Stromal cell of bone marrow (primary cell): ENCODE data around the gene EEF2KMT.
"Not testable (repeated sequence)": the region's sequence is repeated elsewhere in the genome, so short reads cannot be mapped to it uniquely, and the experiment has no call there.

Source experiments
- DNase-seq: peaks from one replicate; pipeline ENCODE4 v3.0.0-alpha.2; 2012; ENCODE audit warnings: low read depth

Gene EEF2KMT, protein sequence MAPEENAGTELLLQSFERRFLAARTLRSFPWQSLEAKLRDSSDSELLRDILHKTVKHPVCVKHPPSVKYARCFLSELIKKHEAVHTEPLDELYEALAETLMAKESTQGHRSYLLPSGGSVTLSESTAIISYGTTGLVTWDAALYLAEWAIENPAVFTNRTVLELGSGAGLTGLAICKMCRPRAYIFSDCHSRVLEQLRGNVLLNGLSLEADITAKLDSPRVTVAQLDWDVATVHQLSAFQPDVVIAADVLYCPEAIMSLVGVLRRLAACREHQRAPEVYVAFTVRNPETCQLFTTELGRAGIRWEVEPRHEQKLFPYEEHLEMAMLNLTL

DNA sequence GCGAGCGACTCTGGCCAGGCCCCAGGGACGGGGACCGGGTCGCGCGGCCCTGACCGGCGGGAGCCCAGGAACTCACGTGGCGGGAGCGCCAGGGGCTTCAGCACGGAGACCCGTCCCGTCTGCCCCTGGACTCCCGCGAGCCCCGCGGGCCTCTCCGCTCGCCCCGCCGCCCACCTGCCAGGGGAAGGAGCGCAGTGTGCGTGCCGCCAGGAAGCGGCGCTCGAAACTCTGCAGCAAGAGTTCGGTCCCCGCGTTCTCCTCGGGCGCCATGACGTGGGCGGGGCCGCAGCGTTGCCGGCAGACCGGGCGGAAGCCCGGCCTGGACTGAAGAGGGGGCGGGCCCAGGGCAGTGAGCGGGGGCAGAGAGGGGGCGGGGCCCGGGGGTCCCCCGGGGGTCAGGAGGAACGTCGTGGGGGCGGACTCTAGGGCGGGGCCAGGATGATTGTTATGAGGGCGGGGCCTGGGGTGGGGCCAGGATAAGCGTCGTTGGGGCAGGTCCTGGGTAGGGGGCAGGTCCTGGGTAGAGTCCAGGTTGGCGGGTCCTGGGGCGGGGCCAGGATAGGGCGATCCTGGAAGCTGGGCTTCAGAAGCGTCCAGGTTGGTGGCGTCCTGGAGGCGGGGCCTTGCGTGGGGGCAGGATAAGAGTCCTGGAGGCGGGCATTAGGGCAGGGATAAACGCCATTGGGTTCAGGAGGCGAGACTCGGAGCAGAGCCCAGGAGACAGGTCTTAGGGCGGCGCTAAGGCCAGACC is at the start of gene EEF2KMT:
Gene EEF2KMT, minus strand, starts transcription at position 326 of the 751 bp plus-strand sequence. Its CDS starts 56 bp downstream, at position 270.
- peak; percentile 99 for DNase-seq

DNA sequence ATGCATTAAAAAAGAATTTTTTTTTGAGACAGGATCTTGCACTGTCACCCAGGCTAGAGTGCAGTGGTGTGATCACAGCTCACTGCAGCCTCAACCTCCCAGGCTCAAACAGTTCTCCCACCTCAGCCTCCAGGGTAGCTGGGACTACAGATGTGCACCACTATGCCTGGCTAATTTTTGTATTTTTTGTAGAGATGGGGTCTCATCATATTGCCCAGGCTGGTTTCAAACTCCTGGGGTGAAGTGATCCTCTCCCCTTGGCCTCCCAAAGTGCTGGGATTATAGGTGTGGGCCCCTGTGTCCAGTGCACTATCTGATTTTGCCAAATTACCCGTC is 47.0 kb upstream of the EEF2KMT start:
- DNase-seq = not testable (repeated sequence)

DNA sequence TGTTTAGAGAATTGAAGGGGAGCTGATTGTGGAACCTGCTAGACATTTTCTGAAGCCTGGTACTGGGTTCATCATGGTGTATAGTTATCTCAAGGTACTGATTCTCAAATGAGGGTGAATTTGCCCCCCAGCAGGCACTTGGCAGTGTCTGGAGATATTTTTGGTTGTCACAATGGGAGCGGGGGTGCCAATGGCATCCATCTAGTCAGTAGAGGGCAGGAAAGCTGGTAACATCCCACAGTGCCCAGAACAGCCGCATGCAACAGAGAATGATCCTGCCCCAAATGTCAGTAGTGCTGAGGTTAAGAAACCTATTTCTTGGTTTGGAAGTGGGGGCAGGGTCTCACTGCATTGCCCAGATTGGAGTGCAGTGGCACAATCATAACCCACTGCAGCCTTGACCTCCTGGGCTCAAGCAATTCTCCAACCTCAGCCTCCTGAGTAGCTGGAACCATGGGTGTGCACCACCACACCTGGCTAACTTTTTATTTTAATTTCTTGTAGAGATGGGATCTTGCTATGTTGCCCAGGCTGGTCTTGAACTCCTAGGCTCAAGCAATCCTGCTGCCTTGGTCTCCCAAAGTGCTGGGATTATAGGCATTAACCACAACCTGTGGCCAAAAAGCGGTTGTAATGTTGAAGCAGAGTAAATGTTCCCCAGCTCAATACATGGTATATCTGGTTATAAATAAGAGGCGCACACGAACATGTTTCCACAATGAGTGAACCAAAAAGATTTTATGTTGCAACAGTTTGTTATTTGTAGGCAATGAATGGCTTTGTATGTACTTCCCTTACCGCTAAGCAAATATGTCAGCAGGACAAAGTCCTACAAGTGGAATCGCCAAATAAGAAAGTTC is 46.4 kb upstream of the EEF2KMT start:
- DNase-seq = no peak

DNA sequence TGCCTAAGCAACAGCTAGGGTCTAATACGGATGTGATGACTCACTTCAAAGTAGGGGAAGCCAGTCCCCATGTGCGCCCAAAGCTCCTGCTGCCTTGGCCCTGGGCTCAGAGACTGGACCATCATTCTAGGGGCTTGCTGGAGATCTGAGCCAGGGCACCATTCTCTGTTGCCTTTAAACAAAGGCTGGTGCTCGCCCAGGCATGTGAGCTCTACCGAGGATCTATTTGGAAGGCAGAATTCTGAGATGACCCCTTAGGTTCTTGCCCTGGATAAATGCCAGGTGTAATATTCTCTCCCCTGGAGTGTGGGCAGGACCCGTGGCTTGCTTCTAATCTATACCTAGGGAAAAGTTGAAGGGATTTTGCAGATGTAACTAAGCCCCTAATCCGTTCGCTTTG is 42.6 kb upstream of the EEF2KMT start:
- not testable (repeated sequence) for DNase-seq

DNA sequence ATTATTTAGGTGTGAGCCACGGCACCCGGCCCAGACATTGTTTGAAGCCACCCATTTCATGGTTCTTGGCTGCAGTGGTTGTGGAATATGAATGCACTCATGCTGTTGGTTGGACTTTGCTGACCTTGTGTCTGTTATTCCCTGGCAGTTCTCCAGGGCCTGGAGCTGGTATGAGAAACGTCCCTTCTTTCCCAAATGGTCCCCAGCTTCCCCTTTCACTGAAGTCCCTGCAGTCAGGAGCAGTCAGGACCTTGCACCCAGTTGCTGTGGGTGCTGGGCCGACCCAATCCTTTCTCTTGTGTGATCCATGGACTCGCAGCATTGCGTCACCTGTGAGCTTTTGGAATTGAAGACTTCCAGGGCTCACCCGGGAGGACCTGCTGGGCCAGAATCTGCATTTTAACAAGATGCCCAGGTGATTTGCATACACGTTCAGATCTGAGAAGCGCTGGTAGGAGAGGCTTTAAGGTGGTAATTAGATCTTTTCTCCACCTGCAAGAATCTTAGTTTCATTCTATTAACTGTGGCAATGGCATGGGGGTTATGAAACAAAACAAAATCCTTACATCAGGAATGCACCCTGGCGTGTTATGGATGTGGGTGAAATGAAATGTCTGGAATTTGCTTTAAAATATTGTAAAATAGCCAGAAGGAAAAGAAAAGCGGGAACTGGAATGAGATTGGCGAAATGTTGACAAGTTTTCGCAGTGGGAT is 37.3 kb upstream of the EEF2KMT start:
- not testable (repeated sequence) for DNase-seq

DNA sequence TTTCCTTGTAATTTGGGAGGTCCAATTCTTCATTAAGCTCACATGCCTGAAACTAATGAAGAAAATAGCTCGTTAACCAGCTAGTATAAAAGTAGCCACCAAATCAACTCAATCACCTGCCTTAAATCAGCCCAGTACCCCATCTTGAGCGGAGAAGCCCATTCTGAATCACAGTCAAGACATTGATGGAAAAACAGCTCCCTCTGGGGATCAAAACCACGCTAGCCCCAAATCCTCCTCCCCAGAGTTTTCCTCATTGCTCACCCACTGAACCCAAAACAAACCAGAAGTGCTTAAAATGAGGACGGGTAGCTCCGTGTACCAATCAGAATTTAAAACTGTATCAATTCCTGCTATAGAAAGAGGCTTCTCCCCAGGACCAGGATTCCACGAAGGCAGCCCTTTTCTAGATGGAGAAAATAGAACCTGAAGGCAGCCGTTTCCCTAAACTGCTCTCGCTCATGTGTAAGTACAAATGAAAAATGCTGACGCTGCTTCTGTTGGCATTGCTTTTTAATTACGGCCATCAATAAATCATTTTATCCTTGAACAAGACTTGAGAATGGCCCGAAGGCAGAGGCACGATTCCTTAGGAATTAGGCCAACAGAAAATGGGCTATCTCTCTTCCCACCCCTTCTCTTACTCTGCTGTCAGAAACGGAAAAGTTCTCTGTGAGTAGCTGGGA is 35.5 kb upstream of the EEF2KMT start:
- DNase-seq = not testable (repeated sequence)

DNA sequence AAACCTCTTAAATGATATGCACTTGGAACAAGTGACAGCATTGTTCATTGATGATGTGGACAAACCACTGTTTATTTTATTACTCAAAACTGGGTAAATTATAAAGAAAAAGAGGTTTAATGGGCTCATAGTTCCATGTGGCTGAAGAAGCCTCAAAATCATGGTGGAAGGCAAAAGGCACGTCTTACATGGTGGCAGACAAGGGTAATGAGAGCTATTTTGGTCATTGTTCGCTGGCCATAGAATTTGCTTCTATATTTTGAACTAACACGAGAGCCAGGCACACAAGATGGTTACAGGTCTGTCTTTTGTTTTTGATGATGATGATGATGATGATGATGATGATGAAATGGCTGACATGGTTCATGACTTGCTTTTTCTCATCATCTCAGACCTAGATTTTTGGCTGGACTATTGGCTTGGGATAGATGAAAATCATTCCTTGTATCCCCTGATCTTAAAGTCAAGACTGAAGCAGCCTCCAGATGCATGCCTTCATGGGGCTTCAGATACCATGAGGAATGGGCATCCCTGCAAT is 33.9 kb upstream of the EEF2KMT start:
- not testable (repeated sequence) for DNase-seq

DNA sequence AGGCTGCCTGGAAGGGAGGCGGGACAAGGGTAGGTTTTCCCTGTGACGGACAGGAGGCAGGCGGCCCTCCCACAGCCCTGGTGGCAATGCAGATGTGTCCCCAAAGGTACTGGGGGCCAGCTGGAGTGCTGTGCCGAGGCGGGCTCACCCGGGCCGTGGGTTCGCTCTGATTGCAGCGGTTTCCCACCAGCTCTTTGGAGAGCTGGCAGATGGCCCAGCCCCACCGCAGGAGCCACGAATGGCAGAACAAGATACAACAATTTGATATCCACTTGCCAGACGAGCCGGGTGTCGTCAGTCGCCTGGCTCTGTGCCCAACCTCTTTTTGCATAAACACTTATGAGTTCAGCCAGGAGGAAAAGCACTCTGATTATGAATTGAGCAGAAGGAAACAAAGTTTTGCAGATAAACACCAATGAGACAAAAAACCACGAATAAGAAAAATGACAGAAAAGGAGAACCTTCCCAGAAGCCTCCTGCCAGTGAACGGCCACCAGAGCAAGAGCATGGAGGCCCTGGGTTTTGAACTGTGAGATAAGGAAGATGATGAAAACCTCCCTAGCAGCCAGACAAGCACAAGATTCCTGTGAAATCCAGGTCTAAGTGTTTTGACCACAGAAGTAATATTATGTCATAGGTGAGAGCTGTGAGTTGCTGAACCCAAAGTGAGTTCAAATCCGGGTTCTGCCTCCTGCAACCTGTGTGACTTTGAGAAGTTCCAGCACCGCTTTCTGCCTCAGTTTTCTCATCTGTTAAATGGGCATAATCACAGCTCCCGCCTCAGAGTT is 19.9 kb upstream of the EEF2KMT start:
- not testable (repeated sequence) for DNase-seq

DNA sequence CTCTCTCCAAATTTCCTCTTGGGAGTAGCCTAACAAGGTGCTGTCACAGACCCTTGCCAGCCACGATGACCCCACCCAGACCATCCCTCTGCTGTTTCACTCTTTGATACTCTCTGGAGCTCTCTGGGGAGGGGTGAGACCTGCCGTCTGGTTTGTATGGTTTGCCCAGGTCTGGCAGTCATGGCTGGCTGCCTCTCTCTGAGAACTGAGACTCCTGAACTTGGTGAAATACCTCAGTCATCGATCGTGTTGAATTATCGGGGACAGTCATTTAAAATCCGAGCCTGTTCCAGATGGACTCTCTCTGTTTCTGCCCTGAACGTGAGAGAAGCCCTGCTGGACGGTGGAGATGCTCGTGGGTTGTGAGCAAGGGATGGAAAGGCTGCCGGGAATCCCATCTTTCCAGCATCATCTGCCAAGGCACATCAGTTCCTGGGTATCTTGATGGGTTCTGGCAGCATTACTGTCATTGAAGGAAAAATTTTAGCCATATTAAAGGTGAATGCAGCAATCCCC is 19.2 kb upstream of the EEF2KMT start:
- DNase-seq = not testable (repeated sequence)

DNA sequence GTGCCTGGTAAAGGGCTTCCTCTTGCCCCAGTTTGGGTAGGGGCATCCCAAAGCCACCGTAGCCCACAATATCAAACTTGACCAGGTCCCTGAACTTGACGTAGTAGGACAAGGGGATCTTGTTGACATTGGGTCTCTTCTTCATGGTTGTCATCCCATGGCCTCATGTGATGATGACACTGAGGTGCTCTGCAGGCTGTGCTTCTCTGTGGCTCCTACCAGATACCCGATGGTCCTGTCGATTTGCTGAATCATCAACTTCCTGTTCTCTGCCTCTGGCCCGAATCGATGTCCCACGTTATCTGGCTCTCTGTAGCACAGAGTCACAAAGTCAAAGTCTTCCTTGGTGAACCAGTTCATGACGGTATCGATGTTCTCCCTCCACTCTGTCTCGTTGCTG is 13.3 kb upstream of the EEF2KMT start:
- not testable (repeated sequence) for DNase-seq

DNA sequence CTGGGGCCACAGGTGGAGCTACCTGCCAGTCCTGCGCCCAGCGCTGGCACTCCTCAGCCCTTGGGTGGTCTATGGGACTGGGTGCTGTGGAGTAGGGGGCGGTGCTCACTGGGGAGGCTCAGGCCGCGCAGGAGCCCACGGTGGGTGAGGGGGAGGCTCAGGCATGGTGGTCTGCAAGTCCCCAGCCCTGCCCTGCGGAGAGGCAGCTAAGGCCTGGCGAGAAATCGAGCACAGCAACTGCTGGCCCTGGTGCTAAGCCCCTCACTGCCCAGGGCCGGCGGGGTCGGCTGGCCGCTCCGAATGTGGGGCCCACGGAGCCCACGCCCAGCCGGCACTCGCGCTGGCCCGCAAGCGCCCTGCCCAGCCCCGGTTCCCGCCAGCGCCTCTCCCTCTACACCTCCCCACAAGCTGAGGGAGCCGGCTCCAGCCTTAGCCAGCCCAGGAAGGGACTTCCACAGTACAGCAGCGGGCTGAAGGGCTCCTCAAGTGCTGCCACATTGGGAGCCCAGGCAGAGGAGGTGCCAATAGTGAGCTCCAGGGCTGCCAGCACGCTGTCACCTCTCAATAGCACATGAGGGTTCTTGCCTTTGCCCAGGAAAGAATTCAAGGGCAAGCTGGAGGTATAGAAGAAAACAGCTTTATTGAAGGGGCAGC is 11.0 kb upstream of the EEF2KMT start:
- DNase-seq = no peak

DNA sequence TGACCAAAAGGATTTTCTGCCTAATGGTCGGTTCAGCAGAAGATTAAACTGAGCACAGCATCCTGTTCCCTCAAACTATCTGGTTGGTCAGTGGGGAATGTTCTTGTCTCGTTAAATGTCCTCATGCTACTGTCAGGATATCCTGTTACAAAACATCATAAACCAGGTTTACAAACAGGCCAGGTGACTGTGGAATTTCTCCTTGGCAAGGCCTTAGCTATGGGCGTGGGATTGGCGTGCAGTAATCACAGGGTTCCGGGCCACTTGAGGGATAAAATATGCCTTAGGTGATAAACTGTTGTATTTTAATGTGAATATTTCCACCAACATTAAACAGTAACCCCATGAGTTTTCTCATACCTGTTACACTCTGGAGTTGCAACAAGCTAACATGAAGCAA is 7.4 kb upstream of the EEF2KMT start:
- not testable (repeated sequence) for DNase-seq

DNA sequence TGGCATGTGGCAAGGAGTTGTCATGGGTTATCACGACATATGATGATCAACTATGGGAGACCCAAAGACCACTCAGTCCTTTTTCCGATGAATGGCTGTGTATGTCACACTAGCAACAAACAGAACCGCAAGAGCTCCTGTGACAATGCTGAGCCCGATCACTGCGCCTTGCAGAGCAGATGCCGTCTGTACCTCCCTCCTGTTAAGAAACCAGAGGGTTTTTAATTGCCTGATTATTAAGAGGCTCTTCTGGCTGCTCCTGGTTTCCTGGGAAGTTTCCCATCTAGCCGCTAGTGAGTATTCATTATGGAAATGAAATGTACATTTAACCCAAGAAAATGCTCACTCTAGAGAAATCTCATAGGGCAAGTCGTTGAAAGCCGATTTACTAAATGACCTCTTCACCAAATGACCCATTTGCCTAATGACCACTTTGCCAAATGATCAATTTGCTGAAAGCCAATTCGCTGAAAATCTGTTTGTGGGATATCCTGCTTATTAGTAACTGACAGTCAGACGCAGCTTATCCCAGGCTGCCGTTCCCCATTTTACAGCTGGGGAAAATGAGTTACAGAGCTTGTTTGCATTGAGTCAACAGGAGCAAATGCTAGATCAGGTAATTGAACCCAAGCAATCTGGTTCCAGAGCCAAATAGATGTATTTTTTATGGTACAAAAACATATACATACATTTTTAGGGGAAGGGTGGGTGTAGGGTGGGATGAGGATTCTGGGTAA is 5.9 kb upstream of the EEF2KMT start:
- DNase-seq = not testable (repeated sequence)

DNA sequence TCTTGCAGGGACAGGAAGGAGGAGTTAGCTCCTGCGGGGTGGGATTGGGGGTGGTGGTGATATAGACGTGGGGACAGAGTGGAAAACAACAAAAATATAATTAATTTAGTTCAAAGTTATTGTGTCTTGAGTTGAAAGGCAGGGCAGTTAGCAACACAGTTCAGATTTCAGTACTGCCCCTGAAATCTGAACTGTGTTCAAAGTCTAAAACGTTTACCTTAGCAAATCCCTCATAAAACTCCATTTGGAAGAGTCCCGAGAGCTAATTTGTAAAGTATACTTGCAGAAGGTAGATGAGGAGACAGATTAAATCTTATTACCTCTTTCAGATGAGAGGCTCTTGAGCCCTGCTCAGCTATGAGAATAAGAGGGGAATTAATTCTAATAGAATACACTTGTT is 1.6 kb upstream of the EEF2KMT start:
- not testable (repeated sequence) for DNase-seq

DNA sequence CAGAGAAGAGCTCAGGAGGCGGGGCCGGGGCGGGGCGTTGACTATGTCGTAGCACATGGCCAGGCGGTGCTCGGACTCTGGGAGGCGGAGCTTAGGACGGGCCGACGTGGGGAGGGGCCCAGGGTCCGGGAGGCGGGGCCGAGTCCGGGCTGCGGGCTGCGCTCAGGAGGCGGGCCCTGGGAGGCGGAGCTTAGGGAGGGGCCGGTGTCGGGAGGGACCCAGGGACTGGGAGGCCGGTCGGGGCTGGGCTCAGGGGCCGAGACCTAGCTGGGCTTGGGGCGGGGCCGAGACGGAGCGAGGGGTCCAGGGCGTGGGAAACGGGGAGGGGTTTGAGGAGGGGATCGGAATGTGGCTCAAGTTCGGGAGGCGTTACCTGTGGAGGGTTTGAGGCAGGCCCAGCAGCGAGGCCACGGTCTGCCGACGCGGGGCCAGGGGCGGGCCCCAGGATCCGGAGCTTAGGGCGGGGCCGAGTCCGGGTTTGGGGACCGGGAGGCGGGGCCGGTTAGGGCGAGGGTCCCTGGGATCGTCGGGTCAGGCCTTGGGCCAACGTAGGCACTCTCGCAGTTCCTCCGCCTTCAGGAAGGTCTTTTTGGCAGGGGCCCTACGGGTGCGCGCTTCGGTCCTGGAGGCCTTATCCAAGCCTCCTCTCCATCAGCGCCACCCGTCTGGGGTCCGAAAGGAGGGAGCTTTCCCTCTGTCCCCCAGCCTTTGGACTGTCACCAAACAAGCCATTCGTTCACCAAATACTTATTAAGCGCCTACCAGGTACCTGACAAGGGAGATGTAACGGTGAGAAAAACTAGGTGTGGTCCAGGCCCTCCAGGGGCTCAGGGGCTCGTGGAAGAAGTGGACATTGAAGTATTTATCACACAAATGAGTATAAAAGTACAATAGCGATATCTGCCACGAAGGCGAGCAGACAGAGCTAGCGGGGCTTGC is 895 bp upstream of the EEF2KMT start:
- DNase-seq = peak; percentile 18

DNA sequence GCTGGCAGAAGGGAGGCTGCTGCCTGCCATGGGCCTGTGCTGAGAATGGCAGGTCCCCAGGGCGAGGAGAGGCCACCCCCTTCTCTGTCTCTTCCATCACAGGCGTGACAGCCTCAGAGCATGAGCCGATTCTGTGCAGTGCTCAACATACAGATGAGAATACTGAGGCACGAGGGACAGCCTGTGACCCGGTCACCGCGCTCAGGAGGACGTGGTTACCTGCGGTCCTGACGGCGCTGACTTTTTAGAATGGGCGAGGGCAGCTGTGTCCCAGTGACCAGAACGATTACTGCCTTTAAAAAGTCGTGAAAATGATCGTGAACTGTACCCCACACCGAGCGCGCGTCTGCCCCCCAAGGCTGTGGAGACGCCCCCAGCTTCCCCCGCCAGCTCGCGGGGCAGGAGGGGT is 530 bp downstream of the EEF2KMT start:
- not testable (repeated sequence) for DNase-seq

DNA sequence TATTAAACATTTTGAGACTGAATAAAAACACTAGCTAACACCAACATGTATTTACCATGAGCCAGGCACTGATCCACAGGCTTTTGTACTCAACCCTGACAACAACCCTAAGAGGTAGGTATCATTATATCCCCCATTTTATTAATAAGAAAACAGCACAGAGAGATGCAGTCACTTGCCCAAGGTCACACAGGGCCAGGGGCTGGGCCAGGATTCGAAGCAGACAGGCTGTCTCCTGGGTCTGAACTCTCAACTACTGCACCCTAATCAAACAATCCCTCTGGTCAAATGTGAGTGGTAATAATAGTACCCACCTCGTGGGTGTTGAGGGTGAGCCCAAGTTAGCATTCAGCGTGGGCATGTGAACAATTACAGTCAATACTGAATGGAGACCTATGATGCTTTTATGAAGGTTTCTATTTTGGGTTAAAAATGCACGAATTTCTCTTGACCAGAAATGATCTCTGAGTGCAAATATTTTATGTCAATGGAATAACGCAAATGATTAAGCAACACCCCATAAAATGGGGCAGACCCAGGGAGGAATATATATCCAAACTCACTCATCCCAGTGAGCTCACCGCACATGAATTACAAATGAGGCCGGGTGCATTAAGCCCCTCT is 1.0 kb downstream of the EEF2KMT start:
- DNase-seq = not testable (repeated sequence)
